ENCODE data around the gene LZTR1.

Gene LZTR1

GRCh38 chr22:20953668-20954500 is 28.2 kb upstream of the LZTR1 start:
- no peak for DNase-seq (ENCODE audit: low spot score)
- TF ChIP-seq, protein P1, sequence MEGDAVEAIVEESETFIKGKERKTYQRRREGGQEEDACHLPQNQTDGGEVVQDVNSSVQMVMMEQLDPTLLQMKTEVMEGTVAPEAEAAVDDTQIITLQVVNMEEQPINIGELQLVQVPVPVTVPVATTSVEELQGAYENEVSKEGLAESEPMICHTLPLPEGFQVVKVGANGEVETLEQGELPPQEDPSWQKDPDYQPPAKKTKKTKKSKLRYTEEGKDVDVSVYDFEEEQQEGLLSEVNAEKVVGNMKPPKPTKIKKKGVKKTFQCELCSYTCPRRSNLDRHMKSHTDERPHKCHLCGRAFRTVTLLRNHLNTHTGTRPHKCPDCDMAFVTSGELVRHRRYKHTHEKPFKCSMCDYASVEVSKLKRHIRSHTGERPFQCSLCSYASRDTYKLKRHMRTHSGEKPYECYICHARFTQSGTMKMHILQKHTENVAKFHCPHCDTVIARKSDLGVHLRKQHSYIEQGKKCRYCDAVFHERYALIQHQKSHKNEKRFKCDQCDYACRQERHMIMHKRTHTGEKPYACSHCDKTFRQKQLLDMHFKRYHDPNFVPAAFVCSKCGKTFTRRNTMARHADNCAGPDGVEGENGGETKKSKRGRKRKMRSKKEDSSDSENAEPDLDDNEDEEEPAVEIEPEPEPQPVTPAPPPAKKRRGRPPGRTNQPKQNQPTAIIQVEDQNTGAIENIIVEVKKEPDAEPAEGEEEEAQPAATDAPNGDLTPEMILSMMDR (IDR thresholded peaks at IDR 0.05; ENCODE audit: extremely low read depth, missing control alignments), result no peak

DNA sequence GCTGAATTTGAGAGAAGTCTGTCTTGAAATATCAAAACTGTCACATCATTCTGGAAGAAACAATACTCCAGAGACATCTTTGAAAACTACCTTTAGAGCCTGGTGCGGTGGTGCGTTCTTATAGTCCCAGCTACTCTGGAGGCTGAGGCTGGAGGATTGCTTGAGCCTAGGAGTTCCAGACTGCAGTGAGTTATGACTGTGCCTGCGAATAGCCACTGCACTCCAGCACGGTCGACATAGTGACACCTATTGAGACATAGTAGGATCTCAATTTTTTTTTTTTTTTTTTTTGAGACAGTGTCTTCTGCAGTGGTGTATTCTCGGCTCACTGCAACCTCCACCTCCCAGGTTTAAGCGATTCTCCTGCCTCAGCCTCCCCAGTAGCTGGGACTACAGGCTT is 26.5 kb upstream of the LZTR1 start:
- TF ChIP-seq, protein P1 (IDR thresholded peaks at IDR 0.05; ENCODE audit: extremely low read depth, missing control alignments), result no peak
- DNase-seq (ENCODE audit: low spot score), result no peak

DNA sequence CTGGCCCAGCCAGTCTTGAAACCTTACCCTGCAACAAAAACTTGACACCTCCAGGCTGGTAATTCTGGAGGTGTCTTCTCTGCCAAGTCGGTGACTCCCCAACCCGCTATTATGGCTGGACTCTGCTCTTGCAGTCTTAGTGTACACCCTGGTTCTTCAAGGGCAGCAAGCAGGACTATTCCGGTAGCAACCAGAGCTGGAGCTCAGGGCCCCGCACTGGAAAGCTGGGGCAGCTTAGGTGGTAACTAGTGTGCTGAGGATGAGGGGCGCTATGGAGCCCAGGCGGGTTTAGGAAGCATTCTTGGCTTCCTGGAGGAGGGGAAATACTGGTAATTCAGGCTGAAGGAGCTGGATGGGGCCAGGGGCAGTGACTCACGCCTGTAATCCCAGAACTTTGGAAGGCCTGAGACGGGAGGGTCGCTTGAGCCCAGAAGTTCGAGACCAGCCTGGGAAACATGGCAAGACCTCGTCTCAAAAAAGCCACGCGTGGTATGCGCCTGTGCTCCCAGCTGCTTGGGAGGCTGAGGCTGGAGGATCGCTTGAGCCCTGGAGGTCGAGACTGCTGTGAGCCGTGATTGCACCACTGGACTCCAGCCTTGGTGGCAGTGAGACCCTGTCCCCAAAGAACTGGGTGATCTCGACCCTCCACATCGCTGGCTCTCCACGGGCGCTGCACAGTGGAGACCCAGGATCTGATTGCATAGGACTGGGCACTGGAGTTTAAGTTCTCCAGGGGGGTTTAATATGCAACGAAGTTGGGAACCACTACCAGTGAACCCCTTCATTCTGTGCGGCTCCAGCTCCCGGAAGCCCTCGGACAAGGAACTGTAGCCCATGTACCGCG is 25.6 kb upstream of the LZTR1 start:
- TF ChIP-seq, protein P1 (IDR thresholded peaks at IDR 0.05; ENCODE audit: extremely low read depth, missing control alignments), result no peak
- no peak for DNase-seq (ENCODE audit: low spot score)

DNA sequence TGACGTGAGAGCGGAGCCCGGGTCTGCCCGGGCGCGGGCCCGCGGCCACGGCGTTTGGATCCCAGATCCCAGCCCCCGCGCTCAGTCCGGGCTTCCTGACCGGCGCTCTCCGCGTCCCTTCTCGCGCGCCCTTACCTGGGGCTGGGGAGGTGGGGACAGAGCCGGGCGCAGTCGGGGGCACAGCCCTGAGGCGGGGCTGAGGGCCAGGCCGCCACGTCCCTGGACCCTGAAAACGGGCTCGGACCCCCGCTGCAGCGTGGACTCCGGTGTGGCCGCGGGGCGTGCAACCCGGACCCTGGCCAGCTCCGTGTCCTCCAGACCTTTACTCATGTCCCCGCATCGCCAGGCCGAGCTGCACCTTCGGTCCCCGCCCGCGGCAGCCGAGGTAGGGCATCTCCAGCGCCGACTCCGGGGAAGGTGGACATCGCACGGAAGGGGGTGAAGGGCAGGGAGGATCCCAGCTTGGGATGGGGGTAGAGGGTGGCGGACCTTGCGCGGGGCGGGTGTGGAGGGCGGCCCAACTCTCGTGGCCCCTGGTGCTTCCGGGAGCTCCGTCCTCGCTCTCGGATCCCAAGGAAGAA is 24.9 kb upstream of the LZTR1 start:
- TF ChIP-seq, protein P1 (IDR thresholded peaks at IDR 0.05; ENCODE audit: extremely low read depth, missing control alignments), result no peak
- DNase-seq (ENCODE audit: low spot score), result peak; percentile 67

DNA sequence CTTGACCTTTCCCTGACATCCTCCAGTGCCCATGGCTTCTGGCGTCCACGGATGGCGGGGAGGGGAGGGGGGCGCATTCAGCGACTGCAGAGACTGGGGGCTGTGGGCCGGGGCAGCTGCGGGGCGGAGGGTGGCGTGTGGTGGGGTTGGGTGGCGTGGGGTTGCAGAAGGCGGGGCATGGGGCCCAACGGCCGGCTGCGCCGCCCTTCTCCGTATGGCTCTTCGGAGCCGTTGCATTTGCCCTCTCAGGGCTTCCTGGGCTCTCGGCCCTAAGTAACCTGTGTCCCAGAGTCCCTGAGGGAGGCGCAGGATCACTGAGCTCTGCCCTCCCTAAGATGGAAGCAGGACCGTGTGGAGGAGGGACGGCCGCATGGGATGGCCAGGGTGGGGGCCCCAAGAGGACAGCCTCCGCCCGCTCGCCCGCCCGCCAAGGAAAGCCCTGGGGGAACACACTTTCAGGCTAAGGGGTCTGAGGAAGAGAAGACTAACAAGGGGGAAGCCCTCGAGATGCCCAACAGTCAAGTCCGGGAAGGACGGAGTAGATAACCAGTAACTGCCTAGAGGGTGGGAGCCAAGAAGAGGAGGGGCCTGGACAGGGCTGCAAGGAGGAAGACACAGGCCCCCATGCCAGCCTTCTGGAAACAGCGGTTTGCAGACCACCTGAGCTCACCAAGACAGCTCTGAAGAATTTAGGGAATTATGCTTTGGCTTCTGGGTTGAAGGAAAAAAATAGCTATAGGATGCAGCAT is 24.2 kb upstream of the LZTR1 start:
- TF ChIP-seq, protein P1 (IDR thresholded peaks at IDR 0.05; ENCODE audit: extremely low read depth, missing control alignments), result no peak
- peak; percentile 81 for DNase-seq (ENCODE audit: low spot score)

GRCh38 chr22:20959578-20960461 is 22.3 kb upstream of the LZTR1 start:
- TF ChIP-seq, protein P1 (IDR thresholded peaks at IDR 0.05; ENCODE audit: extremely low read depth, missing control alignments), result no peak
- no peak for DNase-seq (ENCODE audit: low spot score)
